Testis (tissue), 3 donors: Measurements from ENCODE around the gene LSM7. TPM values are rescaled to one million over a fixed set of nuclear protein-coding genes. Genes with fewer than 3 reads are reported as not detected.

Source experiments
- DNase-seq: peaks from one replicate; pipeline ENCODE4 v3.0.0-alpha.2; 2019
- H3K27ac ChIP-seq, 2 donors: fragments of 200-600 bp; sonication (generic); one replicate each; pipeline ENCODE4 v1.5.1; 2019
- H3K27me3 ChIP-seq: fragments of 200-600 bp; sonication (generic); one replicate; pipeline ENCODE4 v1.5.1; 2019
- H3K36me3 ChIP-seq: fragments of 200-600 bp; sonication (generic); one replicate; pipeline ENCODE4 v1.5.1; 2017; ENCODE audit warnings: low read depth; ENCODE audit errors: missing control alignments
- H3K4me1 ChIP-seq: fragments of 200-600 bp; sonication (generic); one replicate; pipeline ENCODE4 v1.5.1; 2019
- H3K4me3 ChIP-seq, 2 donors: fragments of 200-600 bp; sonication (generic); one replicate each; pipeline ENCODE4 v1.5.1; 2017 to 2019
- H3K9me3 ChIP-seq: fragments of 200-600 bp; sonication (generic); one replicate; pipeline ENCODE4 v1.5.1; 2017
- POLR2A ChIP-seq: fragments of 450-650 bp; IDR thresholded peaks from one replicate; pipeline ENCODE4 v1.6.1; 2017; ENCODE audit warnings: antibody characterized with exemption, mild to moderate bottlenecking, moderate library complexity
- WGBS, 2 donors: methylation state at CpG; one replicate each; pipeline ENCODE4 v1.1.5; 2018; 5-methylcytosine and 5-hydroxymethylcytosine counted together
- intact Hi-C: fragments of 100-400 bp; cut with DNase I; formaldehyde crosslinking; loops from one replicate; pipeline ENCODE4 v1.15.1; 2023; ENCODE audit warnings: low total_unique reads
- polyA plus RNA-seq: library from polyadenylated mRNA; stranded (reverse); fragments of 350-450 nt; fragmentation: Illumina TruSeq; extraction: RNeasy Lipid Tissue Mini Kit (QIAGEN cat#74804); gene quantifications from one replicate; pipeline ENCODE4 v1.2.3, GENCODE V29; 2014; ENCODE audit warnings: low read depth, low replicate concordance; ENCODE audit not compliant: insufficient read depth
- total RNA-seq, 2 donors: library from RNA; depleted of rRNA; stranded (reverse); fragments of >200 nt; gene quantifications; one replicate each; pipeline ENCODE4 v1.2.3, GENCODE V29; 2016
- TF ChIP-seq, protein P1 (sequence below), 3 experiments: fragments of 450-650 bp in 2 of 3; fragments of 200-600 bp in 1 of 3; sonication (generic) in 1 of 3; IDR thresholded peaks; one replicate each; pipeline ENCODE4 v1.5.1; 2016 to 2019; ENCODE audit warnings: antibody characterized with exemption in 3 of 3, mild to moderate bottlenecking in 2 of 3, moderate library complexity in 1 of 3

The LSM7 gene
- total and polyA plus RNA-seq, 3 donors from 2014 or later, result 80.7 to 179 (median 163) TPM

DNA sequence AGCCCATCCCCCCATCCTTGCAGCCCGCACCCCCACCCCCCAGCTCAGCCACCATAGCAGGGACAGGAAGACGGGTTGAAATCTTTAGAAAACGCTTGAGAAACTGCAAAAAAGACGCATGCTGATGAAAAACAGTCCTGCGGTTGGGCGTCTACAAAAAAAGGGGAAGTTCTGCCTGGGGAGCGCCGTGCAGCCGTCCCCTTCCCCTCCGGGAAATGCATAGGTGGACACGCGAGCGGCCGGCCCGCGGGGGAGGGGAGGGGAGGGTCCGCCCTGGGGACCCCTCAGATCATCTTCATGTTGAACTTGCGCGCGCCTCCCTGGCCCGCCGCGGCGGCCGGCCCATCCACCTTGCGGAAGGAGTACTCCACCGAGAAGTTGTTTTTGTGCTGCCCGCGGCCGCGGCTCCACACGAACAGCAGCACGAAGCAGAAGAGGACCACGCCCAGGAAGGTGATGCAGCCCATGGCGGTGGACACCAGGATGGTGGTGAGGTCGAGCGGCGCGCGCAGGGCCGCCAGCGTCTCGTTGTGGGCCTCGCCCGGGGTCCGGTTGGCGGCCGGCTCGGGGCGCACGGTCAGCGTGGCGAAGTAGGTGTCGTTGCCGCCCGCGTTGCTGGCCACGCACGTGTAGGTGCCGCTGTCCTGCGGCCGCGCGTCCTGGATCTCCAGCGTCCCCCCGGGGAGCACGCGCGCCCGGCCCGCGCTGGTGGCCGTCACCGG, 38.5 kb downstream of the LSM7 start:
- no peaks in the 10 kb centered on the region for H3K27me3 ChIP-seq
- no peak for TF ChIP-seq POLR2A
- TF ChIP-seq, protein P1, sequence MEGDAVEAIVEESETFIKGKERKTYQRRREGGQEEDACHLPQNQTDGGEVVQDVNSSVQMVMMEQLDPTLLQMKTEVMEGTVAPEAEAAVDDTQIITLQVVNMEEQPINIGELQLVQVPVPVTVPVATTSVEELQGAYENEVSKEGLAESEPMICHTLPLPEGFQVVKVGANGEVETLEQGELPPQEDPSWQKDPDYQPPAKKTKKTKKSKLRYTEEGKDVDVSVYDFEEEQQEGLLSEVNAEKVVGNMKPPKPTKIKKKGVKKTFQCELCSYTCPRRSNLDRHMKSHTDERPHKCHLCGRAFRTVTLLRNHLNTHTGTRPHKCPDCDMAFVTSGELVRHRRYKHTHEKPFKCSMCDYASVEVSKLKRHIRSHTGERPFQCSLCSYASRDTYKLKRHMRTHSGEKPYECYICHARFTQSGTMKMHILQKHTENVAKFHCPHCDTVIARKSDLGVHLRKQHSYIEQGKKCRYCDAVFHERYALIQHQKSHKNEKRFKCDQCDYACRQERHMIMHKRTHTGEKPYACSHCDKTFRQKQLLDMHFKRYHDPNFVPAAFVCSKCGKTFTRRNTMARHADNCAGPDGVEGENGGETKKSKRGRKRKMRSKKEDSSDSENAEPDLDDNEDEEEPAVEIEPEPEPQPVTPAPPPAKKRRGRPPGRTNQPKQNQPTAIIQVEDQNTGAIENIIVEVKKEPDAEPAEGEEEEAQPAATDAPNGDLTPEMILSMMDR (IDR thresholded peaks at IDR 0.05), result no peak
- DNase-seq, result no peak
- intact Hi-C loops, result no loop called here
- no peaks in the 10 kb centered on the region for H3K36me3 ChIP-seq
- H3K4me3 ChIP-seq, result peak overlapping the region; percentile 18 to 47
- WGBS, 2 donors, result 3 to 9% methylated on average over 14 to 32 of the region's 74 CpGs
- H3K4me1 ChIP-seq, result peaks cover 10% of the 10 kb centered on the region
- no peaks in the 10 kb centered on the region for H3K9me3 ChIP-seq
- H3K27ac ChIP-seq, result peak overlapping the region in 1 of 2 donors; percentile 39

DNA sequence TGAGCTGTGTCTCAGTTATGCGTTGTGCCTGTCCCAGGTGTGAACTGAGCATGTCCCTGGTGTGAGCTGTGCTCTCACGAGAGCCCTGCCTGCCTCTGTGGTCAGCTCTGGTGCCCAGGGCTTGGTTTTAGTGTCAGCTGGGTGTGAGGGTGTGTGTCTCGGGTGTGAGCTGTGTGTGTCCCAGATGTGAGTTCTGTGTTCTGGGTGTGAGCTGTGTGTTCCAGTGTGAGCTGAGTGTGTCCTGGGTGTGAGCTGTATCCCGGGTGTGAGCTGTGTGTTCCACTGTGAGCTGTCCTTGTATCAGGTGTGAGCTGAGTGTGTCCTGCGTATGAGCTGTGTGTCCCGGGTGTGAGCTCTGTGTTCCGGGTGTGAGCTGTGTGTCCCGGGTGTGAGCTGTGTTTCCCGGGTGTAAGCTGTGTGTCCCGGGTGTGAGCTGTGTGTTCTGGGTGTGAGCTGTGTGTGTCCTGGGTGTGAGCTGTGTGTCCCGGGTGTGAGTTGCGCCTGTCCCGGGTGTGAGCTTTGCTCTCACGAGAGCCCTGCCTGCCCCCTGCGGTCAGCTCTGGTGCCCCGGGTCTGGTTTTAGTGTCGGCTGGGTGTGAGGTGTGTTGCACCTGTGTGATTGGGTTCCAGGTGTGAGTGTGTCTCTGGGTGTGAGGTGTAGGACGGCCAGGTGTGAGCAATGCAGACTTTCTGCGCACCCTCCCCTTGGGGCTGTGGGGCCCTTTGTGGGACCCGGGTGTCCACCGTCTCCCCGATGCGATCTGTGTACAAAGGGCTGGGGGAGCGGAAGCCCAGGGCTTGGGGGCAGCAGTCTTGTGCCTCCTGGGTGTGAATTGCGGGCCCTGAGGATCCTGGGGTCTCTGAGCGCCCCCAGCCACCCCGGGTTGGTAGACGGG, 39.3 kb downstream of the LSM7 start:
- peaks cover 5% of the 10 kb centered on the region for H3K4me1 ChIP-seq
- DNase-seq, result no peak
- intact Hi-C loops, result no loop called here
- H3K27me3 ChIP-seq, result no peaks in the 10 kb centered on the region
- TF ChIP-seq POLR2A, result no peak
- TF ChIP-seq, protein P1 (IDR thresholded peaks at IDR 0.05), result no peak
- H3K9me3 ChIP-seq, result no peaks in the 10 kb centered on the region
- H3K27ac ChIP-seq, result no peak overlapping the region
- H3K4me3 ChIP-seq, result peak overlapping the region in 1 of 2 donors; percentile 47
- WGBS, 2 donors, result 50 to 56% methylated on average over 18 to 27 of the region's 28 CpGs
- no peaks in the 10 kb centered on the region for H3K36me3 ChIP-seq

DNA sequence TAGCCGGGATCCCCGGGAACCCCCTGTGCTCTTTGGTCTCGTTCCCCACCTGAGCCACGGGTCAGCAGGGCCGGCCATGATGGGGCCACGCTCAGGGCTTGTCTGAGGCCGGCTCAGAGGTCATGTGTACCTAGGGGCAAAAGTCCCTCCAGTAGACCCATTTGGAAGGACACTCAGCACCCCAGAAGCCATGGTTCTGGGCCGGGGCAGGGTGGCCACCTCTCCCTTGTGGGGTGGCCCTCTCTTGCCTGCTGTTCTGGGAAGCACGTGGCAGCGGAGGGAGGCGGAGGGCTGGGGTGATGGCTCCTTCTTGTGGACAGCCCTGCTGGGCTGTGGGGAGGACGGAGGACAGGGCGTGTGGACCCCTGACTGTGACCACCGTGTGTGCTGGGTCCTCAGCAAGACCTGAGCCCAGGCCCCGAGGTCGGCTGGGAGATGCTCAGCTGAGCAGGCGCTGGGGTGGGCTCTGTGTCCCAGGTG, 40.0 kb downstream of the LSM7 start:
- WGBS, 2 donors, result 87 to 98% methylated on average over 7 to 17 of the region's 17 CpGs

DNA sequence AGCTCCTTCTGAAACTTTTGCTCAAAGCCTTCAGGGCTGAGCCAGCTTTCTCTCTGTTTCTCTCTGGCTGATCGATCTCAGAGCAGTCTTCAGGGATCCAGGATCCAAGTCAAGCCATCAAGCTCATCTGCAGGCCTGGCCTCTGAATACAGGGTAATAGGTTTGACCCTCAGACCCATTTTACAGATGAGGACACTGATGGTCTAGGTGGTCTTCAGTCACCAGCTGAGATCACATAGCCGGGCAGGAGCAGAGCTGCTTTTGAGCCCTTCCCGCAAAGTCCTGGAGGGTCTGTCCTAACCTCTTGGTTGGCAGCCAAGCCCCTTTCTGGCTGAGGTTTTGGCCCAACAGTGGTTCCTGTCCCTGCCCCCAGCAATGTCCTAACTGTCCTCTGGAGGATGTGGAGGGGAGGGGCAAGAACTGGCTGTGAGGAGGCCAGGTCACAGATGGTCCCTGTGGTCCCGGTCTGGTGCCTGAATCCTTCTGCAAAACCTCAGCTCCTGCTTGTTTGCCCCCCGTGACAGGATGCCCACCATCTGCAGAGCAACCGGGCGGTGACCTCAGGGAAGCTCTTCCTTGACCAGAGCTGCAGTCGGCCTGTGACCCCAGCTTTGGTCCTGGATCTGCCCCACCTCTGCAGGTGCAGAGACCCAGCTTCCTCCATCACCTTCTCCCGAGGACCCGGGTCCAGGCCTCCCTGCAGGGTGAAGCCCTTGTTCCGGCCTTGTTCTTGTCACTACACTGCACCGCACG, 40.6 kb downstream of the LSM7 start:
- Histone ChIP-seq H3K27me3 (no peaks in the 10 kb centered on the region), H3K9me3 (no peaks in the 10 kb centered on the region), H3K4me3 (no peak overlapping the region), H3K36me3 (no peaks in the 10 kb centered on the region), H3K4me1 (peaks cover 6% of the 10 kb centered on the region), H3K27ac (no peak overlapping the region)
- TF ChIP-seq POLR2A, result no peak
- TF ChIP-seq, protein P1 (IDR thresholded peaks at IDR 0.05), result no peak
- intact Hi-C loops, result no loop called here
- DNase-seq, result no peak
- WGBS, 2 donors, result 70 to 92% methylated on average over 5 to 13 of the region's 13 CpGs

More for the DNA sequence above, 40.0 kb downstream of the LSM7 start:
- Histone ChIP-seq H3K4me3 (no peak overlapping the region), H3K36me3 (no peaks in the 10 kb centered on the region), H3K27ac (no peak overlapping the region), H3K9me3 (no peaks in the 10 kb centered on the region), H3K27me3 (no peaks in the 10 kb centered on the region), H3K4me1 (peaks cover 5% of the 10 kb centered on the region)
- intact Hi-C loops, result no loop called here
- TF ChIP-seq, protein P1 (IDR thresholded peaks at IDR 0.05), result no peak
- TF ChIP-seq POLR2A, result no peak
- DNase-seq, result no peak
